Stimulated activated CD4-positive, alpha-beta T cell treated with anti-CD3 and anti-CD28 coated beads, Interleukin-4, amount 100 ng/mL, for 1 hour (primary cell): ENCODE results near the gene FCRL6.

Experiments
- DNase-seq: peaks from one replicate; pipeline ENCODE4 v3.0.0-alpha.2; 2020

The FCRL6 gene, protein sequence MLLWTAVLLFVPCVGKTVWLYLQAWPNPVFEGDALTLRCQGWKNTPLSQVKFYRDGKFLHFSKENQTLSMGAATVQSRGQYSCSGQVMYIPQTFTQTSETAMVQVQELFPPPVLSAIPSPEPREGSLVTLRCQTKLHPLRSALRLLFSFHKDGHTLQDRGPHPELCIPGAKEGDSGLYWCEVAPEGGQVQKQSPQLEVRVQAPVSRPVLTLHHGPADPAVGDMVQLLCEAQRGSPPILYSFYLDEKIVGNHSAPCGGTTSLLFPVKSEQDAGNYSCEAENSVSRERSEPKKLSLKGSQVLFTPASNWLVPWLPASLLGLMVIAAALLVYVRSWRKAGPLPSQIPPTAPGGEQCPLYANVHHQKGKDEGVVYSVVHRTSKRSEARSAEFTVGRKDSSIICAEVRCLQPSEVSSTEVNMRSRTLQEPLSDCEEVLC

DNA sequence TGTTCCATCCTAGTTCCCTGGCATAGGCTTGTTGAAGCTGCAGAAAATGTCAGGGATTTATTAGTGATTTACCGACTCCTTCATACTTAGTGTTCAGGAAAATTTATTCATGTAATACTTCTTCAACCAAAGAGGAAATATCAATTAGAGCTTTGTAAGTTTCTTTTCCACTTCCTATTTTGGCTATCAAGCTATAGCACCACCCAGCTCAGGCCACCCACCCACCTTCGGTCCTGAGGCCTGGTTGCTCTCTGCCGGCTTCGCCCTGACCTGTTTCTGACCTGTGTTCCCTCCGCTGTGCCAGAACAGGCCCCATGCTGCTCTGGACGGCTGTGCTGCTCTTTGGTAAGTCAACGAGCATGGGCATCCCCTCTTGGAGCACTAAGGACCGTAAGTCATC, at the start of gene FCRL6:
FCRL6 (plus strand) TSS at position 250 of the 400 bp plus-strand sequence; CDS start at position 315, 65 bp downstream.
- DNase-seq = no peak

DNA sequence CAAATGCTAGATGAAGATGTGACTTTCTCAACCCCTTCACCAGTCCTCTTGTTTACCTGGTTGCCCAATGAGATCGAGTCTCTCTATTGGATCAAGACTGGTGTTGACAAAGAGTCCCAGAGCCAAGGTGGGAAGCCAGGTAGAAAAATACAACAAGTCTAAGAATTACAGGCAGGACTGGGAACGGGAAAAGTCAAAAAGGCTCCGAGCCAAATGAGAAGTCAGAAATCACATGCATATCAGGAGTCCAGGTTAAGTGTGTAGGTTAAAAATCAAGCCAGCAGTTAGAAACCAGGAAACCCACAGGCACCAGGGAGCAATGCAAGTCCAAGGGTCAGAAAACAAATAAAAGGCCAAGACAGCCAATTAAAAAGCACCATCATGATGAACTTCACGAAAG, 48.8 kb upstream of the FCRL6 start:
- DNase-seq = no peak

DNA sequence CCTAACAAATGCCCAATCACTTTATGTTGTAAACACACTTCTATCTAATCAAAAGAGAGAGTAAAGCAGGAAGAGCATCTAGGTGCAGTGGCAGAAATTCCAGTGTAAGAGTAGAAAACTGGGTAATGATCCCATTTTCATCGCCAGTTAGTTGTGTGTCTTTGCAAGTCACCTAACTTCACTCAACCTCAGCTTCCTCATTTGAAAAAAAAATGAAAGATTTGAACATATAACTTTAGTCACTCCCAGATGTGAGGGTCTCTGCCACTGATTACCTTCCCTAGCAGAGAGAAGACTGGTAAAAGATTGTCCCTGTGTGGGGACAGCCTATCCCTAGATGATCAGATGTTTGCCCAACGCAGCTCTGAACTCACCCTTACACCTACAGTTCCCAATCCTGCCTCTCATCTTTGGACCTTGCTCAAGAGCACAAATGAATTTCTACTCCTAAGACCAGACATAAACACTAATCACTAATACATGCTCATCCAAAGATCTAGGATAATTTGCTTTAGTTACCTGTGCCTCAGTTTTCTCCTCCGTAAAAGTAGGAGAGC, 46.6 kb upstream of the FCRL6 start:
- DNase-seq = no peak

DNA sequence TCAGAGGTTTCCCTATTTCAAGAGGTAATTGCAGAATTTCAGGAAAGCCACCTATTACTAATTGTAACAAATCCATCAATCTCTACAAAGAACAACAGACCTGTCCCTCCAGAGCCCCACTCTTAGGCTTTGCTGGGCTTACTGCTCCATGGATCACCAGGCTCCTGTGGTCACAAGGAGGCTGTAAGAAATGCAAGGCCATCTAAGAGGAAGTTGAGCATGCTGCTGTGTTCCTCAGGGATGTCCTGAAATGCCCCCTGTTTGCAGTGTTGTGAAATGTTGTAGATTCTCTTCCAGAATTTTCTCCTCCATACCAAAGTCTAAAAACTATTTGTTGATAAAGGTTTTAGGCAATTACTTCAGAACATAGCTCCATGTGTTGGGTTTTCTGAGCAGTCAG, 45.8 kb upstream of the FCRL6 start:
- DNase-seq = no peak

DNA sequence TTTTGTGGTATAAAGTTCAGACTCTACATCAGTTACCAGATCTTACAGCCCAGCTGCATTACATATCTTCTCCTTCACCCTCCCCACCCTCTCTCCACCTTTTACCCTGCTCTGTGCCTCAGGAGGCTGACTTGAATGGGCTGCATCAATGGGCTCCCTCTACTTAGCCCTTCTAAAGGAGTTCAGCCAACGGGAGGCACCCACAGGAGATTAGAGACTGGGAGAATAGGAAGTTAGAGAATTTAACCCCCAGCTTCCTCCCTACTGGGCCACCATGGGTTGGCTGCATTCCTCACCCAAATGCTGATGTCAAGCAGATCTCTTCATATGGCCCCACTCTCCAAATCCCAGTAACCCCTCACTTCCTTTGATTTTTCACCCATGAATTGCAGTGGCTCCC, 38.5 kb upstream of the FCRL6 start:
- no peak for DNase-seq

DNA sequence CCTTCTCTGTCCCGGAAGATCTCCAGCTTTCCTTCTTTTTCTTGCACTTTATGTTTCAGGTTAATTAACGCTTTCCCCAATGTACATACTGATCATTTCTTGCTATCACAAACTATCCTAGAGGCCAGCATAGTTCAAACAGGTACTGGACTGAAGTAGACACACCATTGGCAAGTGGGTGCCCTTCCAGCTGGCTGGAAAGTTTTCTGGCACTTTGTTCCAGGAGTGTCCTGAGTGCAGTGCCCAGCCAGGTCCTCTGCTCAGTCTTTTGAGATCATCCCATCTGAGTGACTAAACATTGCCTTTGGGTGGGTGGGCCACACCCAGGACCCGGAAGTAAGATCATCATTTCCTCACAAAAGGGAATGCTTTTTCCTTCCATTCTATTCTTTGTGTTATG, 36.4 kb upstream of the FCRL6 start:
- DNase-seq = no peak

DNA sequence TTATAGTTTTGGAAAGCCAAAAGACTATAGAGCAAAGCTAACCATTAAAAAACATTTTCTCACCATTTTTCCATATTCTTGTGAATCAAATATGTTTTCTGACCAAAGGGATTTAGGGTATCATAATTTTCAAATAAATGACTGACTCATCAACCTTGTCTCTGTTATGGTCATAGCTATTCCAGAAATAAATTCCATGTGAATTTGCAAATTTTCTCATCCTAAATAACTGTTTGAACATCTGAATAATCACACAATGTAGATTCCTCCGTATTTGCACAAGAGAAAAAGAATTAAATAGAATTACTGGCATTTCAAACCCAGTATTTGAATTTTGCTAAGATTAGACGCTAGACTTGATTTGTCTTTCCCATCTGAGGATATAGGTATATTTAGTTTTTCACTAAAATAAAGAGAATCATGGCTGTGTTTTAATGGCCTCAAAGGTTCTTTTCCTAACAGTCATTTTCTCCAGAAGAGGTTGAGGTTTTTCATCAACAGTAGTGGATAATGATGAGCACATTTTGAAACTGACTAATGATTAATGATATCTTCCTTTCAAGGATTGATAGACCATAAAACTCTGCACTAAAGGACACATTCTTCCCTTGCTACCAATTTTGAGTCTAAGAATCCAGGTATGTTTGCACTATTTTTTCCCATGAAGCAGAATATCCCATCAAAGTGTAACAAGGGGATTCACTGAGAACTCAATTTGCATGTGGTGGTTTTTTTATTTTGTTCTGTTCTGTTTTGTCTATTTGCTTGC, 30.8 kb upstream of the FCRL6 start:
- DNase-seq = no peak

DNA sequence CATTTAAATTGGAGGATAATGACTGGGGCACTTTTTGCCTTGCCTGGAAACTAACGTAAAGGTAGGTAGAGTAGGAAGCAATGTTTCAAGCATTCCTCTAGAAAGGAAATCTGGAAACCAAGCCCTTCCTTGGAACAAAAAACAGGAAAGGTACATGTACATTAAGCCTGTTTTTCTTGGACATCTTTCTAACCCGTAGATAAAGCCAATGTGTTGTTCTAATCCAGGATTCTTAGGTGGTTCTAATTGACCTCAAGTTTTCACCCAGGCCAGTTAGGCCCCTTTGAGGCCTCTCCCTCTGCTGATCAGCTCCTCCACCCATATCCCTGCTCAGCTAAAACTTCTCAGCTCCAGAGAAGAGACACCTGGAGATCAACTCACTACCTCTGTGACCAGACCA, 27.7 kb upstream of the FCRL6 start:
- no peak for DNase-seq

DNA sequence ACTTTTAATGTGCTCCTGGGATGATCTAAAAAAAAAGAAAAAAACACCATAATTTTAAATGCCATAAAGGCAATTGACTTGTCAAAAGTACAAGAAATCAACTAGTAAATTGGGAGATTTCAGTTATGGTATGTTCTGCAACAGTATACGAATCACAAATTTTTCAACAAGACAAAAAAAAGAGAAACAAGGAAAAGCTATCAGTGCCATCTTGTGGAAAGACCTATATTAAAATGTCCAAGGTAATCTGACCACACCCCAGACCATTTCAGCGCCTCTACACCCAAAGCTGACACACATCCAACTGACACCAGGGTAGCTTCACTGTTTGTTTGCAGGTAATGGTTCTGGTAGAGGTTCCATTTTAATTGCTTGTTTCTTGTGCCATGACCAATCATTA, 26.4 kb upstream of the FCRL6 start:
- no peak for DNase-seq

DNA sequence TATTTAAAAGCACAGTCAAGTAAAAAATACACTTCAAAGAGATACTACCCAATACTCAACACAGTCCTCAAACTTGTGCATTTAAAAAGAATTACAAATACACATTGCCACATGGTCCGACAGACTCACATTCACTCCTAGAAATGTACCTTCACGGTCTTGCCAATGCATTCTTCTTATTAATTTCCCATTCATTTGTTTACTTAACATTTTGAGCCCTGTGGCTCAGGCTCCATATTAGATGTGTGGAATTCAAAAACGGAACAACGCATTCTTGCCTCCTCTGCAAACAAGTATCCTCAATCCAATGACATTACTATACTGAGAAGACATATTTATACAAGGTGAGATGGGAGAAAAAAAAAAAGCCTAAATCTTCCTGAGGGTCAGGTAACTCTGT, 23.9 kb upstream of the FCRL6 start:
- no peak for DNase-seq

DNA sequence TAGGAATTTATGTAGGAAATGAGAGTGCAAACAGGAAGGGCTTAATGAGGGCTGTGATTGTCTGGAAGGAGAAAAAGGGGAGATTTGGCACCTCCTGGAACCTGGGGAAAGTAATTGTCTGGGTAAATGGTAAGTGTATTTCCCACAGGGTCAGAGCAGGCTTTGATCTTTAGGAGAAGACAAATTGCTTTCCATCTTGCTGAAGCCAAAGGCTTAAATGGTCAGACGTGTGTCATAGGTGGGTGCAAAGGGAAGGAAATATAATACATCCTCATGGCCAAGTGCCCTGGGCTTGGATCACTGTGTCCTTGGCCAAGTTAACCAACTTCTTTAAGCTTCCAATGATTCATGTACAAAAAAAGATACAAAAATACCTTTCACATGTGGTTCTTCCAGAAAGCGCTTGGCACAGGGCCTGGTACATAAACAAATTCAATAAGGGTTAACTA, 22.7 kb upstream of the FCRL6 start:
- no peak for DNase-seq

DNA sequence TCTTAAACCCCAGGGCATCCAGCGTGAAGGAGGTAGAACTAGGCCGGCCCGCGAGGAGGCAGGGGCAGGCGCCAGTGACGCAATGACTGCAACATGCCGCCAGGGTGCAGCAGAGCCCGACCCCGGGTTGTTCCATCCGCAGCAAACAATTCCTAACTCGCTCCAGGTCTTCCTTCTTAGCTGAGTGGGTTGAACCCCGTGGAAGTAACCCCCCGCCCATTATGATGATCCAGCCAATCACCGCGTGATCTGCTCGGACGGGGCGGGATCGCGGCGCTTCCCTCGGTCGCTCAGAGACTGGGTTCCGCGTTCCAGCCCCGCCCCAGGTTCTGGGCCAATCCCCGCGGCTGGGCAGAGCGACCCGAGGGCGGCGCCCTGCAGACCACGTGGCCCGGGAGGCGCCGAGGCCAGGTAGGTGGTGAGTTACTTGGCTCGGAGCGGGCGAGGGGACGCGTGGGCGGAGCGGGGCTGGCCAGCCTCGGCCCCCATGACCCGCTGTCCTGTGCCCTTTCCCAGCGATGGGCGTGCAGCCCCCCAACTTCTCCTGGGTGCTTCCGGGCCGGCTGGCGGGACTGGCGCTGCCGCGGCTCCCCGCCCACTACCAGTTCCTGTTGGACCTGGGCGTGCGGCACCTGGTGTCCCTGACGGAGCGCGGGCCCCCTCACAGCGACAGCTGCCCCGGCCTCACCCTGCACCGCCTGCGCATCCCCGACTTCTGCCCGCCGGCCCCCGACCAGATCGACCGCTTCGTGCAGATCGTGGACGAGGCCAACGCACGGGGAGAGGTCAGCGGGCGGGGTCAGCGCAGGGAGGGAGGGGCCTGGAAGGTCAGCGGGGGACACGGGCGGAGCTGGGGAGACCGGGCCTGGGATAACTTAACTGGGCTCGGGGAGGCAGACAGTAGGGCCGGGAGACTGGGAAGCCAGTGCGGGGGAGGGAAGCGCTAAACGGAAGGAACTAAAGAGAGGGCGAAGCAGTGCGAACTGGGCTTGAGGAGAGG, 21.3 kb upstream of the FCRL6 start, which contains the start of gene DUSP23:
DUSP23 (plus strand) TSS at position 380 of the 1,000 bp plus-strand sequence; CDS start at position 519, 139 bp downstream.
- DNase-seq = peak; percentile 94

DNA sequence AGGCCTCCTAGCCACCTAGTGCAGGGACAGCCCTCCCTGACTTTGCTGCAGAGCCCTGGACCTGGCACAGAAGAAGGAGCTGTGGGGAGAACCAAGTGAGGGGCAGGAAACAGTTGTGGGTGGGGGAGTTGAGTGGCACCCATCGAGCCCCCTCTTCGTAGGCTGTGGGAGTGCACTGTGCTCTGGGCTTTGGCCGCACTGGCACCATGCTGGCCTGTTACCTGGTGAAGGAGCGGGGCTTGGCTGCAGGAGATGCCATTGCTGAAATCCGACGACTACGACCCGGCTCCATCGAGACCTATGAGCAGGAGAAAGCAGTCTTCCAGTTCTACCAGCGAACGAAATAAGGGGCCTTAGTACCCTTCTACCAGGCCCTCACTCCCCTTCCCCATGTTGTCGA, 20.2 kb upstream of the FCRL6 start:
- DNase-seq = no peak

DNA sequence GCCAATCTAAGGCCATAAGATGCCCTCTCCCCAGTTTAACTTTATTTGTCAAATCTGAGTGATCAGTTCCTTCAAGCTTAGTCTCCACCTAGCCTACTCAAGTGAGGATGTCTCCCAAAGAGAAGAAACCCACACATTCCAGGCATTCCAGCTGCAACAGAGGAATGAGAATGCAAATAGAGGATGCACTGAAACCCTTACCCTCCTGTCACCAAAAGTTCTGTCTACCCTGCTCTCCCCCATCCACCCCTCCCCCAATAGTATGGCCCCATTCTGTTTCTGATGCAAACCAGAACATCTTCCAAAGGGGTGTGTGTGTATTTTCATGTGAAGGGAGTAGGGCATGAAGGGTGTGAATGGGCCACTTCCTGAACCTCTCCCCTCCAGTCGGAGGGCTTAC, 18.4 kb upstream of the FCRL6 start:
- no peak for DNase-seq

DNA sequence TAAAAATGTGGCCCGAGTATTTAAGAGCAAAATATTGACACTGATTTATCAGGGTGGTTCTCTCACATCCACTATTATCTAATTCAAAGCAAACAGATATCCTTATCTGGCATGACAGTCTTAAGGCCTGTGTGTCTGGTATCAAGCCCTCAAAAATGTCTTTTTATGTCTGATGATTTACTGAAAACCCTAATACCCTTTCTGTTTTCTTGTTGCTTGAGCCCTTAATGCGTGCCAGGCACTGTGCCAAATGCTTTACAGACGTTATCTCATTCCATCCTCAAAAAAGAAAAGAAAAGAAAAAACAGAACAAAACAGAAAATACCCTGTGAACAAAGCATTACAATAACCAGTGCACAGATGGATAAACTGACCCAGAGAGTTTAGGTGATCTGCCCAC, 15.7 kb upstream of the FCRL6 start:
- DNase-seq = no peak

DNA sequence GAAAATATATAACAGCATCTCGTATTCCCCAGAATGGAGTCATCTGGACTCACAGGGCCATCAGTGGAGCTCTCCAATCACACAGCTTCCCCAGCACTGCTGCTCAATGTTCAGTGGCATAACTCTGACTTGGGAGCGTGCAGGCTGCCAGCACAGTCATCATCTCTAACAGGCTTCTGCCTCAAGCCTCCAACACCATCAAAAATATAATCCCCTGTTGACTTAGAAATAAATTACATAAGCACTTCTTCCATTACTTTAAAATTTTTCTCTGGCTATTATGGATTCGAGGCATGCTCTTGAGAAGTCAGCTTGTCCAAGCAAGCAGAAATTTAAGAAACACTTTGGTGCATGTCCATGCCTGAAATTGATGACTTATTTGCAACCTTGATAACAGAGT, 15.2 kb upstream of the FCRL6 start:
- DNase-seq = no peak

DNA sequence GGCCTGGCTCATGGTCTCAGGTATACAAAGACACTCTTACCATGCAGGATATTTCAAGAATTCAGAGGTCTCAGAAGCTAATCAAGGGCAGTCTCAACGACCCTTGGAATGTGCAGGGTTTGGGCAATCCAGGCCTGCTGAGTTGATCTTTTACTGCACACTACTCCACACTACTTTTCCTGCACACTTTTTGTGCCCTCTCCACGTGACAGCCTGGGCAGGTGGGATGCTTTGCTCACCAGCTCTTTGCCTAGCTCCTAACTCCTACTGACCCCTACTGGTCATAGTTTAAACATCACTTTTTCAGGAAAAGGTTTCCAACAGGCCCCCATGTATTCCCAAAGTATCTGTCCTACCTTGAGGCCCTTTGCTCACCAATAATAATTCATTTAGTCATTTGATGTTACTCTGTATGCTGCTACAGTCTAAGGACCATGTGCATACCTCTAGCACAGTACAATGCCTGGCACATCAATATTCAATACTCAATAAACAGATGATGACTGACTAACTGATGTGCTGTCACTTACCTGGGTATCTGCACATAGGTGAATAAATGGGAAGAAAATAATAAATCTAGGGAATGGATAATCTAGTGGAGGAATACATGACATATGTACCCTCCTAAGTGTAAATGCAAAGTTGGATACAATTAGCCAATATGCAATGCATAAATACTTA, 11.8 kb upstream of the FCRL6 start:
- no peak for DNase-seq

DNA sequence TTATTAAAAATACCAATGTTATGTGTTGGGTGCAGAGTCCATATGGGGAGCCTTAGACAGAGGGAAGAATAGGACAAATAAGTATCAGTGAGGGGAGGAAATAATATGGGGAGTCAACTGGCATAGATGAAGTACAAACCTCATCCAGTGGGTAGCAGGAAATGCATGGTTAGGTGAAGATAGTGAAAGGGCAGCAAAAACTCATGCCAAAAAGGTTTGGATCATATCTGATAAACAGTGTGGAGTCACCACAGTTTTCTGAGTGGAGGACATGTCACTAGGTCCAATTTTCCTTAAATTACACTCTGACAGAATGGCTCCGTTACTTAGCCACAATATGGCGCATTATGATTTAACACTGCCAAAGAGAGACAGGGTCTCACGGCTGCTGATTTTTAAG, 11.1 kb upstream of the FCRL6 start:
- DNase-seq = no peak

DNA sequence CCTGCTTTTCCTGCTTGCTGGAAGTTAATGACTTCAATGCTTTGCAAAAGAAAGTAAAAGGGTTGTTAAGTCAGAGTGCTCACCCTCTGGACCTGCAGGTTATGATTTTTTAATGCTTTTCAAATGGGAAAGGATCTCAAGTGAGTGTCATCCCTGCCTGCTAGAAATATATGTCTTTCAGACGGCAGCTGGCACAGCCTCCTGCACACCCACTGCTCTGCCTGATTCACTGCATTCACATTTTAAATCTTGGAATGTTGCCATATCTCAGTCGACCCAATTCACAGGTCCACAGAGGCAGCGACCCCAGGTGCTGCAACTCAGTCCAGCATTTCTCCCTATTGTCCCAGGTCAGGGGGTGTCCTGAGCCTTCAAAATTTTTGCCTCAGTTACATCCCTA, 10.7 kb upstream of the FCRL6 start:
- DNase-seq = no peak

DNA sequence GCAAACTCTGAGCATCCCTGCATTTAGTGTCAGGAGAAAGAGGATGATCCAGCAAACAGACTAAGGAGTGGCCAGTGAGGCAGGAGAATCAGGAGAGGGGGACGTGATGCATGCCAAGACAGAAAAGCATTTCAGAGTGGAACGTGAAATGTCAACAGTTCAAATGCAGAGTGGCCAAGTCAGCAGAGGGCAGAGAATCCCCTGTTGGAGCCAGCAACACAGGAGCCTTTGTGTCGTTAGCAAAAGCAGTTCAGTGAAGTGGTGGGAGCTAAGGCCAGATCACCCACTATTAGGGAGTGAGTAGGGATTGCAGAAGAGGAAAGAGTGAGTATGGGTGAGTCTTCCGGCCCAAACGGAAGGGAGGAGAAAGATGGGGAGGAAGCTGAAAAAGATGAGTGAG, 6.6 kb upstream of the FCRL6 start:
- DNase-seq = no peak

DNA sequence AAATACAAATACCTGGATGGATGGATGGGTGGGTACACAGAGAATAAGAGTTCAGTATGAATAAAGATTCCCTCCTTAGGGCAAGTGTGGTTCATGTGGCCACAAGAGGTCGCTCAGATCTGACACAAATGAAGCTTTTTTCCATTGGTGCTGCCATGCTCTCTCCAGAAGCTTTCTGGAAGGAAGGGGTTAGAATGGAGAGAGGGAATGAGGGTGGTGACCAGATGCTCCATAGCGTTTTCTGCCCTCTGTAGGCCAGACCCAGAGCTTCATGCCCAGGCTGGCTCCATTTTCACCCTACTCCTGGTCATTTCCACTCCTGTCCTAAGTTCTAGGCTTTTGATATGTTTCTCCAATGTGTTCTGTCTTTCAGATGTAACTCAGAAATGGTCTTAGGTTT, 3.3 kb upstream of the FCRL6 start:
- DNase-seq = peak; percentile 35

DNA sequence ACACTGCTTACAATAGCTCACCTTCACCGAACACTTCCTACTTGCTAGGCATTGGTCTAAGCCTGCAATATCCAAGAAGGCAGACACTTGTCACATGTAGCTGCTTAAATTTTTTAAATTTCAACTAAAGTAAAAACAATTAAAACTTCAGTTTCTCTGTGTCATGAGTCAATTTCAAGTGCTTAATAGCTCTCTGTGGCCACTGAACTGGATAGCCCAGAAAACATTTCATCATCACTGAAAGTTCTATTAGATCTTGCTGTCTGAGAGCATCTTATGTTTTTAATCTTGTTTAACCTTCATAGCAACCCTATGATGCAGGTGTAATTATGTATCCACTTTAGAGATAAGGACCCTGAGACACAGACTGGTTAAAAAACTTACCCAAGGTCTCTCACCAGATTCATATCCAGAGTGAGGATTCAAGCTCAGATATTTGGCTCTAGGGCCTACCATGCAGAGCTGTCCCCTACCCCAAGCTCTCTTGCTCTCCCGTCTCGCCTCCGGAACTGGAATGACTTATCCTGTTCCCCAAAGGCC, 2.6 kb upstream of the FCRL6 start:
- no peak for DNase-seq
